Liver (tissue), 9 donors: ENCODE measurements around the gene TDRD9. TPM values are rescaled to one million over a fixed set of nuclear protein-coding genes. Genes with fewer than 3 reads are reported as not detected.

Experiments used
- DNase-seq: peaks from one replicate; pipeline ENCODE4 v3.0.0-alpha.2; 2017; ENCODE audit warnings: low spot score
- H3K27ac ChIP-seq, 2 donors: one replicate each; pipeline ENCODE4 v1.7.0; 2013; ENCODE audit warnings: inconsistent platforms in 2 of 2, low read length in 2 of 2, control low read depth in 1 of 2, low read depth in 1 of 2, mild to moderate bottlenecking in 1 of 2
- H3K27me3 ChIP-seq, 4 donors: one replicate each; pipeline versions ENCODE4 v1.6.1 to v1.7.0; 2013; ENCODE audit warnings: low read length in 3 of 4, inconsistent platforms in 1 of 4, mild to moderate bottlenecking in 1 of 4, moderate library complexity in 1 of 4; ENCODE audit not compliant: control insufficient read depth in 4 of 4, insufficient read depth in 4 of 4
- H3K36me3 ChIP-seq, 4 donors: one replicate each; pipeline versions ENCODE4 v1.6.1 to v1.7.0; 2013; ENCODE audit warnings: low read length in 3 of 4, mild to moderate bottlenecking in 3 of 4, low read depth in 1 of 4, moderate library complexity in 1 of 4; ENCODE audit not compliant: control insufficient read depth in 4 of 4, insufficient read depth in 3 of 4
- H3K4me1 ChIP-seq, 4 donors: one replicate each; pipeline versions ENCODE4 v1.6.1 to v1.7.0; 2013; ENCODE audit warnings: low read length in 3 of 4, mild to moderate bottlenecking in 3 of 4, moderate library complexity in 1 of 4; ENCODE audit not compliant: control insufficient read depth in 4 of 4, insufficient read depth in 4 of 4
- H3K4me3 ChIP-seq, 3 donors: one replicate each; pipeline versions ENCODE4 v1.6.1 to v1.7.0; 2013; ENCODE audit warnings: low read length in 3 of 3, control low read depth in 1 of 3, low read depth in 1 of 3, mild to moderate bottlenecking in 1 of 3
- H3K9ac ChIP-seq, 2 donors: one replicate each; pipeline ENCODE4 v1.7.0; 2013; ENCODE audit warnings: low read length in 2 of 2, mild to moderate bottlenecking in 2 of 2, moderate library complexity in 2 of 2, control low read depth in 1 of 2, low read depth in 1 of 2
- H3K9me3 ChIP-seq, 4 donors: one replicate each; pipeline versions ENCODE4 v1.6.1 to v1.7.0; 2013; ENCODE audit warnings: low read length in 3 of 4; ENCODE audit not compliant: control insufficient read depth in 4 of 4
- EGR1 ChIP-seq, 2 donors: IDR thresholded peaks; 2 replicates each; pipeline ENCODE4 v1.6.1; 2016 to 2018; ENCODE audit warnings: antibody characterized with exemption in 2 of 2, low read depth in 2 of 2
- FOXA2 ChIP-seq: IDR thresholded peaks from 2 replicates; pipeline ENCODE4 v1.6.1; 2016; ENCODE audit warnings: antibody characterized with exemption
- HNF4A ChIP-seq, 2 donors: conservative IDR thresholded peaks; 2 replicates each; pipeline ENCODE4 v1.6.1; 2016; ENCODE audit warnings: antibody characterized with exemption in 2 of 2, mild to moderate bottlenecking in 2 of 2
- HNF4G ChIP-seq: IDR thresholded peaks from 2 replicates; pipeline ENCODE4 v1.6.1; 2016; ENCODE audit warnings: antibody characterized with exemption
- RAD21 ChIP-seq, 2 donors: IDR thresholded peaks; 2 replicates each; pipeline ENCODE4 v1.6.1; 2016; ENCODE audit warnings: antibody characterized with exemption in 2 of 2, mild to moderate bottlenecking in 2 of 2
- YY1 ChIP-seq: IDR thresholded peaks from 2 replicates; pipeline ENCODE4 v1.6.1; 2016; ENCODE audit warnings: antibody characterized with exemption, mild to moderate bottlenecking
- WGBS: extraction: QIAGEN DNeasy Blood & Tissue Kit; methylation state at CpG from one replicate; pipeline ENCODE4 v1.1.7; 2013; 5-methylcytosine and 5-hydroxymethylcytosine counted together
- polyA plus RNA-seq, 2 donors: library from polyadenylated mRNA; stranded (reverse) in 1 of 2; unstranded in 1 of 2; fragments of 200-250 nt in 1 of 2; fragments of >200 nt in 1 of 2; fragmentation: Nextera tagmentation in 1 of 2; extraction: Ambion mirVana in 1 of 2; gene quantifications; one replicate each; pipeline versions ENCODE4 v1.2.1 to v1.2.3, GENCODE V29; 2013 to 2015
- total RNA-seq, 2 donors: library from RNA; depleted of rRNA; stranded (reverse); fragments of >200 nt; gene quantifications; one replicate each; pipeline ENCODE4 v1.2.3, GENCODE V29; 2014
- TF ChIP-seq, protein P1 (sequence below): IDR thresholded peaks from 2 replicates; pipeline ENCODE4 v1.6.1; 2016; ENCODE audit warnings: antibody characterized with exemption
- TF ChIP-seq, protein P2 (sequence below): IDR thresholded peaks from 2 replicates; pipeline ENCODE4 v1.6.1; 2016; ENCODE audit warnings: antibody characterized with exemption, mild to moderate bottlenecking
- TF ChIP-seq, protein P3 (sequence below): IDR thresholded peaks from 2 replicates; pipeline ENCODE4 v1.6.1; 2016; ENCODE audit warnings: antibody characterized with exemption
- TF ChIP-seq, protein P4 (sequence below): fragments of 150-350 bp; IDR thresholded peaks from 2 replicates; pipeline ENCODE4 v1.5.1; 2017; ENCODE audit warnings: improper control_type of control experiment, low read depth, low read length; ENCODE audit not compliant: missing input control
- donor health status: healthy.
- donor health status: healthy.
- donor health status: healthy.
- donor health status: healthy.
- donor health status: healthy.

TDRD9 gene
- total and polyA plus RNA-seq, 4 donors, result 0.12 to 1.0 (median 0.46) TPM

DNA sequence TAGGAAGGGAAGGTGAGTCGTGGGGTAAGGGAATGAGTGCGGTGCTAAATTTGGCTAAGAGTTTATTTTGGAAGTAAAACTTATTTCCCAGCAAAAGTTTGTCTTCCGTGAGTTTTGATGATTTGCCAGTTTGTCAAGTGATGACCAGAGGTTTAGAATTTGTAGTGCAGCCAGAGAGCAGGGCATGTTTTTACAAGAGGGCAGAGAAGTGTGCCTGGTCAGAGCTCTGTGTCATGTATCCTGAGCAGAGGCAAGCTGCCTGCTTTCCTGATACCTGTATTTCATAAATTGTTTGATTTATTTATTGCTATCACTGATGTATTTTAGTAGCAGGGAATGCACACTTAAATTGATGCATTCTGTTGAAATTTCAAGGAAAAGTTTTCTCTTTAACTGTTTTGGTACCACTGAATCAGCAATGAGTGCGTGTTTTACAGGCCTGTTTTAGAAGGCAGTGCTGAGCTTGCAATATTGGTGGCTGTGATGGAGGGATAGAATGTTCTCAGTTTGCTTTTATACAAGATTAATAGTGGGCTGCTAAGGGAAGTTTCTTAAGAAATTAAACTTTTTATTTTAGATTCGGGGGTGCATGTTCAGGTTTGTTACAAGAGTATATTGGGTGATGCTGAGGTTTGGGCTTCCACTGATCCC, 33.8 kb downstream of the TDRD9 start:
- no peaks in the 10 kb centered on the region for H3K9me3 ChIP-seq
- no peak for DNase-seq
- WGBS, result 75% methylated on average over 5 of the region's 5 CpGs
- TF ChIP-seq, protein P1, sequence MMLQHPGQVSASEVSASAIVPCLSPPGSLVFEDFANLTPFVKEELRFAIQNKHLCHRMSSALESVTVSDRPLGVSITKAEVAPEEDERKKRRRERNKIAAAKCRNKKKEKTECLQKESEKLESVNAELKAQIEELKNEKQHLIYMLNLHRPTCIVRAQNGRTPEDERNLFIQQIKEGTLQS, result no peak
- TF ChIP-seq HNF4A (conservative IDR thresholded peaks at IDR 0.05), result no peak
- TF ChIP-seq FOXA2, result no peak
- TF ChIP-seq YY1, result no peak
- H3K4me3 ChIP-seq, result no peak overlapping the region
- H3K27ac ChIP-seq, result no peak overlapping the region
- H3K27me3 ChIP-seq, result no peaks in the 10 kb centered on the region
- no peaks in the 10 kb centered on the region for H3K4me1 ChIP-seq
- H3K36me3 ChIP-seq, result no peaks in the 10 kb centered on the region
- H3K9ac ChIP-seq, result no peak overlapping the region

DNA sequence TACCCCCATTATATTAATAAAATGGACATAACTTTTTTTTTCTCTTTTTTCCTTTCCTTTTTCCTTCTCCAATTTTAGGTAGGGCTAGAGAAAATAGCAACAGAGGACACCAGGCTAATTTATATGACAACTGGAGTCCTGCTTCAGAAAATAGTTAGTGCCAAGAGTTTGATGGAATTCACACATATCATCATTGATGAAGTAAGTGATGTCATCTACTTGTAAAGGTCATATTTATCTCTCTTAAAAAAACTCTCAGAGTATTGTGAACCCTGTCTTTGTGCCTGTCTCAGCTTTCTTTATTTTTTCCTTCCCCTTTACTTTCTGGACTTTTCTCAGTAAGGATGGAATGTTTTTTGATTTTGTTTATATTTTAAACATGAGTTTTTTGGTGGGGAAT, 38.4 kb downstream of the TDRD9 start:
- H3K27ac ChIP-seq, result no peak overlapping the region
- H3K4me3 ChIP-seq, result no peak overlapping the region
- no peaks in the 10 kb centered on the region for H3K27me3 ChIP-seq
- H3K9ac ChIP-seq, result no peak overlapping the region
- TF ChIP-seq HNF4G, result no peak
- TF ChIP-seq, protein P2, sequence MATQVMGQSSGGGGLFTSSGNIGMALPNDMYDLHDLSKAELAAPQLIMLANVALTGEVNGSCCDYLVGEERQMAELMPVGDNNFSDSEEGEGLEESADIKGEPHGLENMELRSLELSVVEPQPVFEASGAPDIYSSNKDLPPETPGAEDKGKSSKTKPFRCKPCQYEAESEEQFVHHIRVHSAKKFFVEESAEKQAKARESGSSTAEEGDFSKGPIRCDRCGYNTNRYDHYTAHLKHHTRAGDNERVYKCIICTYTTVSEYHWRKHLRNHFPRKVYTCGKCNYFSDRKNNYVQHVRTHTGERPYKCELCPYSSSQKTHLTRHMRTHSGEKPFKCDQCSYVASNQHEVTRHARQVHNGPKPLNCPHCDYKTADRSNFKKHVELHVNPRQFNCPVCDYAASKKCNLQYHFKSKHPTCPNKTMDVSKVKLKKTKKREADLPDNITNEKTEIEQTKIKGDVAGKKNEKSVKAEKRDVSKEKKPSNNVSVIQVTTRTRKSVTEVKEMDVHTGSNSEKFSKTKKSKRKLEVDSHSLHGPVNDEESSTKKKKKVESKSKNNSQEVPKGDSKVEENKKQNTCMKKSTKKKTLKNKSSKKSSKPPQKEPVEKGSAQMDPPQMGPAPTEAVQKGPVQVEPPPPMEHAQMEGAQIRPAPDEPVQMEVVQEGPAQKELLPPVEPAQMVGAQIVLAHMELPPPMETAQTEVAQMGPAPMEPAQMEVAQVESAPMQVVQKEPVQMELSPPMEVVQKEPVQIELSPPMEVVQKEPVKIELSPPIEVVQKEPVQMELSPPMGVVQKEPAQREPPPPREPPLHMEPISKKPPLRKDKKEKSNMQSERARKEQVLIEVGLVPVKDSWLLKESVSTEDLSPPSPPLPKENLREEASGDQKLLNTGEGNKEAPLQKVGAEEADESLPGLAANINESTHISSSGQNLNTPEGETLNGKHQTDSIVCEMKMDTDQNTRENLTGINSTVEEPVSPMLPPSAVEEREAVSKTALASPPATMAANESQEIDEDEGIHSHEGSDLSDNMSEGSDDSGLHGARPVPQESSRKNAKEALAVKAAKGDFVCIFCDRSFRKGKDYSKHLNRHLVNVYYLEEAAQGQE, result no peak
- TF ChIP-seq EGR1 (IDR thresholded peaks at IDR 0.05; ENCODE audit: low read depth in 2 of 2), result no peak
- TF ChIP-seq, protein P3, sequence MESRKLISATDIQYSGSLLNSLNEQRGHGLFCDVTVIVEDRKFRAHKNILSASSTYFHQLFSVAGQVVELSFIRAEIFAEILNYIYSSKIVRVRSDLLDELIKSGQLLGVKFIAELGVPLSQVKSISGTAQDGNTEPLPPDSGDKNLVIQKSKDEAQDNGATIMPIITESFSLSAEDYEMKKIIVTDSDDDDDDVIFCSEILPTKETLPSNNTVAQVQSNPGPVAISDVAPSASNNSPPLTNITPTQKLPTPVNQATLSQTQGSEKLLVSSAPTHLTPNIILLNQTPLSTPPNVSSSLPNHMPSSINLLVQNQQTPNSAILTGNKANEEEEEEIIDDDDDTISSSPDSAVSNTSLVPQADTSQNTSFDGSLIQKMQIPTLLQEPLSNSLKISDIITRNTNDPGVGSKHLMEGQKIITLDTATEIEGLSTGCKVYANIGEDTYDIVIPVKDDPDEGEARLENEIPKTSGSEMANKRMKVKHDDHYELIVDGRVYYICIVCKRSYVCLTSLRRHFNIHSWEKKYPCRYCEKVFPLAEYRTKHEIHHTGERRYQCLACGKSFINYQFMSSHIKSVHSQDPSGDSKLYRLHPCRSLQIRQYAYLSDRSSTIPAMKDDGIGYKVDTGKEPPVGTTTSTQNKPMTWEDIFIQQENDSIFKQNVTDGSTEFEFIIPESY, result no peak
- TF ChIP-seq, protein P4, sequence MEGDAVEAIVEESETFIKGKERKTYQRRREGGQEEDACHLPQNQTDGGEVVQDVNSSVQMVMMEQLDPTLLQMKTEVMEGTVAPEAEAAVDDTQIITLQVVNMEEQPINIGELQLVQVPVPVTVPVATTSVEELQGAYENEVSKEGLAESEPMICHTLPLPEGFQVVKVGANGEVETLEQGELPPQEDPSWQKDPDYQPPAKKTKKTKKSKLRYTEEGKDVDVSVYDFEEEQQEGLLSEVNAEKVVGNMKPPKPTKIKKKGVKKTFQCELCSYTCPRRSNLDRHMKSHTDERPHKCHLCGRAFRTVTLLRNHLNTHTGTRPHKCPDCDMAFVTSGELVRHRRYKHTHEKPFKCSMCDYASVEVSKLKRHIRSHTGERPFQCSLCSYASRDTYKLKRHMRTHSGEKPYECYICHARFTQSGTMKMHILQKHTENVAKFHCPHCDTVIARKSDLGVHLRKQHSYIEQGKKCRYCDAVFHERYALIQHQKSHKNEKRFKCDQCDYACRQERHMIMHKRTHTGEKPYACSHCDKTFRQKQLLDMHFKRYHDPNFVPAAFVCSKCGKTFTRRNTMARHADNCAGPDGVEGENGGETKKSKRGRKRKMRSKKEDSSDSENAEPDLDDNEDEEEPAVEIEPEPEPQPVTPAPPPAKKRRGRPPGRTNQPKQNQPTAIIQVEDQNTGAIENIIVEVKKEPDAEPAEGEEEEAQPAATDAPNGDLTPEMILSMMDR, result no peak
- TF ChIP-seq RAD21 (IDR thresholded peaks at IDR 0.05), result no peak
- H3K4me1 ChIP-seq, result peaks cover 0 to 1% (median 0%) of the 10 kb centered on the region in 4 donors
- H3K9me3 ChIP-seq, result no peaks in the 10 kb centered on the region
- no peaks in the 10 kb centered on the region for H3K36me3 ChIP-seq
- DNase-seq, result no peak
